ENCODE data around the gene ZBTB16. TPM values are rescaled to one million over a fixed set of nuclear protein-coding genes. Genes with fewer than 3 reads are reported as not detected.
A peak's percentile ranks its signal among the peaks of the same experiment; 100 is the strongest.

ZBTB16 gene
- total and polyA plus RNA-seq, 10 donors: 1.5 to 85.6 (median 42.1) TPM

GRCh38 chr11:114181752-114182151 is 122.2 kb downstream of the ZBTB16 start:
- H3K27ac ChIP-seq: peak overlapping the region in 5 of 8 donors; percentile 20 to 96 (median 88)
- TF ChIP-seq POLR2A (IDR thresholded peaks at IDR 0.05): no peak
- peak in 2 of 3 donors; percentile 18 to 26 for TF ChIP-seq POLR2AphosphoS5 (IDR thresholded peaks at IDR 0.05)
- intact Hi-C loops (cut with DNase I; ENCODE audit: low total_unique reads): loop anchor here (10.0 kb wide), 1 partner anchor 147 kb away; no protein-coding TSS in a partner anchor
- H3K36me3 ChIP-seq: peaks cover 0 to 4% (median 0%) of the 10 kb centered on the region in 6 donors
- peaks cover 30 to 100% (median 80%) of the 10 kb centered on the region in 6 donors for H3K4me1 ChIP-seq
- 89 to 93% (median 90%) methylated on average over 8 of the region's 8 CpGs for WGBS, 5 donors
- no peak overlapping the region for H3K4me3 ChIP-seq
- DNase-seq: no peak
- no peaks in the 10 kb centered on the region for H3K9me3 ChIP-seq
- no peaks in the 10 kb centered on the region for H3K27me3 ChIP-seq (replicated peaks in 1 of 7)

- Histone ChIP-seq H3K36me3 (peaks cover 0 to 12% (median 3%) of the 10 kb centered on the region in 6 donors), H3K27me3 (replicated peaks in 1 of 7) (no peaks in the 10 kb centered on the region), H3K9me3 (no peaks in the 10 kb centered on the region), H3K4me3 (no peak overlapping the region), H3K27ac (peak overlapping the region in 7 of 8 donors; percentile 20 to 90 (median 71)), H3K4me1 (peaks cover 26 to 100% (median 82%) of the 10 kb centered on the region in 6 donors)
- TF ChIP-seq CTCF (IDR thresholded peaks at IDR 0.05 in 8 of 11, conservative IDR thresholded peaks at IDR 0.05 in 3 of 11): no peak
- TF ChIP-seq POLR2AphosphoS5 (IDR thresholded peaks at IDR 0.05): no peak
- TF ChIP-seq POLR2A (IDR thresholded peaks at IDR 0.05): no peak
- intact Hi-C loops (cut with DNase I; ENCODE audit: low total_unique reads): loop anchor here (10.0 kb wide), 1 partner anchor 148 kb away; no protein-coding TSS in a partner anchor
- WGBS, 5 donors: 88 to 93% (median 89%) methylated on average over 11 of the region's 11 CpGs
- no peak for DNase-seq
Observed at GRCh38 chr11:114182471-114183043, 123.0 kb downstream of the ZBTB16 start.

- TF ChIP-seq POLR2AphosphoS5 (IDR thresholded peaks at IDR 0.05) (peak; percentile 58 to 75 (median 68)), CTCF (IDR thresholded peaks at IDR 0.05 in 8 of 11, conservative IDR thresholded peaks at IDR 0.05 in 3 of 11) (no peak)
- DNase-seq: peak; percentile 89
- WGBS, 5 donors: 34 to 56% (median 45%) methylated on average over 15 of the region's 15 CpGs
- intact Hi-C loops (cut with DNase I; ENCODE audit: low total_unique reads): loop anchor here (10.0 kb wide), 1 partner anchor 148 kb away; no protein-coding TSS in a partner anchor
- no peaks in the 10 kb centered on the region for H3K27me3 ChIP-seq (replicated peaks in 1 of 7)
- peak overlapping the region; percentile 20 to 90 (median 63) for H3K27ac ChIP-seq
- no peak overlapping the region for H3K4me3 ChIP-seq
- H3K4me1 ChIP-seq: peaks cover 21 to 100% (median 80%) of the 10 kb centered on the region in 6 donors
- no peaks in the 10 kb centered on the region for H3K9me3 ChIP-seq
- H3K36me3 ChIP-seq: peaks cover 0 to 17% (median 3%) of the 10 kb centered on the region in 6 donors
Observed at GRCh38 chr11:114183044-114183511, 123.6 kb downstream of the ZBTB16 start.

DNA sequence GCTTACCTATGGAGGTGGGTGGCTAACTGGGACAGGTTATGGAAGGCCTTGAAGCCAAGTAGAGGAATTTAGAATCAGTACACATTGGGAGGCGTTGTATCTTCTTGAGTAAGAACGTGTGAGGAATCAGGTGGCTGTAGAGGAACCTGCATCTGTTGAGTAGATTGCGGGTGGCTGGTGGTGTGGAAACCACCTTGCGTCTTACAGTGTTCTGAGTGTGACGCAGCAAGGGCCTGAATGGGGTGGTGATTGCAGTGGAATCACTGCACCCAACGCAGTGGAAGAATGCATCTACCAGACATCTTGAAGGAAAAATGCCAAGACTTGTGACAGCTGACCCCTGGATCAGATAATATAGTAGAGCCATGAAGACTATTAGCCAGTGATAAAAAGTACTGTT is 125.9 kb downstream of the ZBTB16 start:
- no peak for DNase-seq
- intact Hi-C loops (cut with DNase I; ENCODE audit: low total_unique reads): loop anchor here (10.0 kb wide), 1 partner anchor 151 kb away; no protein-coding TSS in a partner anchor
- H3K4me3 ChIP-seq: no peak overlapping the region
- H3K36me3 ChIP-seq: peaks cover 0 to 41% (median 3%) of the 10 kb centered on the region in 6 donors
- no peak for TF ChIP-seq POLR2A (IDR thresholded peaks at IDR 0.05)
- peak in 2 of 3 donors; percentile 26 to 76 for TF ChIP-seq POLR2AphosphoS5 (IDR thresholded peaks at IDR 0.05)
- WGBS, 5 donors: 51 to 76% (median 68%) methylated on average over 6 of the region's 6 CpGs
- H3K4me1 ChIP-seq: peaks cover 4 to 90% (median 63%) of the 10 kb centered on the region in 6 donors
- H3K27ac ChIP-seq: peak overlapping the region in 7 of 8 donors; percentile 7 to 90 (median 80)
- no peaks in the 10 kb centered on the region for H3K27me3 ChIP-seq (replicated peaks in 1 of 7)
- H3K9me3 ChIP-seq: peaks cover 0 to under 1% (median 0%) of the 10 kb centered on the region in 8 donors

DNA sequence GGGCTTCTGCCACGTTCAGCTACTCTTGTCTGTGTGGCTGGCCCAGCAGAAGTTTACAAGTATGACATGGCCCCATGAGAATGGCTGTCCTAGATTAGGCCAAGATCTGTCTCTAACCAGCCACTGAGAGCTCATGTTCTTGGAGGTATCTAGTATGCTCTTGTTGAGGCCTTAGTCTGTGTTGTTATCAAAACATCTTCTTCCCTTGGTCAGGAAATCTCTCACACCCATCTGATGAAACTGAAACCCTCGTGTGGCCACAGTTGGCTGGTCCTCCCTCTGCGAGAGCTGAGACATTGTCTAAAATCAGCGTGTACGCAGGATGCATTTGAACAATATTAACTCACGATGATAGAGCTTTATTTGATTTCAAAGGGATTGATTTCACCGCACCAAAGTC is 127.7 kb downstream of the ZBTB16 start:
- Histone ChIP-seq H3K36me3 (peaks cover 0 to 57% (median 3%) of the 10 kb centered on the region in 6 donors), H3K4me3 (no peak overlapping the region), H3K4me1 (peaks cover 0 to 72% (median 46%) of the 10 kb centered on the region in 6 donors), H3K27me3 (replicated peaks in 1 of 7) (no peaks in the 10 kb centered on the region), H3K9me3 (peaks cover 0 to 14% (median 3%) of the 10 kb centered on the region in 8 donors), H3K27ac (peak overlapping the region; percentile 55 to 90 (median 78))
- TF ChIP-seq CTCF (IDR thresholded peaks at IDR 0.05 in 8 of 11, conservative IDR thresholded peaks at IDR 0.05 in 3 of 11) (no peak), POLR2AphosphoS5 (IDR thresholded peaks at IDR 0.05) (peak in 1 of 3 donors; percentile 72)
- no peak for DNase-seq
- WGBS, 5 donors: 54 to 87% (median 76%) methylated on average over 7 of the region's 7 CpGs
- intact Hi-C loops (cut with DNase I; ENCODE audit: low total_unique reads): loop anchor here (10.0 kb wide), 1 partner anchor 152 kb away; no protein-coding TSS in a partner anchor

All from spleen (tissue), 11 donors.